Measurements from ENCODE around the gene RNF151.
A peak's percentile ranks its signal among the peaks of the same experiment; 100 is the strongest.
"Not testable (repeated sequence)": the region's sequence is repeated elsewhere in the genome, so short reads cannot be mapped to it uniquely, and the experiment has no call there.

Gene RNF151

GRCh38 chr16:1938910-1939309 lies 27.7 kb upstream of the RNF151 start:
- H2AFZ ChIP-seq (ENCODE audit: low read depth, low read length), result no peak overlapping the region
- peaks cover 23% of the 10 kb centered on the region for H3K4me1 ChIP-seq (ENCODE audit: low read length)
- peaks cover 19% of the 10 kb centered on the region for H3K79me2 ChIP-seq (ENCODE audit: low read length)
- H4K20me1 ChIP-seq (ENCODE audit: insufficient read depth, low read length), result peaks cover 15% of the 10 kb centered on the region
- H3K4me2 ChIP-seq (ENCODE audit: low read length), result no peak overlapping the region
- H3K27me3 ChIP-seq (ENCODE audit: low read depth, low read length), result no peaks in the 10 kb centered on the region
- H3K9me3 ChIP-seq (ENCODE audit: insufficient read depth, low read length), result no peaks in the 10 kb centered on the region
- peaks cover 32% of the 10 kb centered on the region for H3K36me3 ChIP-seq (replicated peaks; ENCODE audit: low read depth, low read length)
- no peak overlapping the region for H3K4me3 ChIP-seq (ENCODE audit: low read length)
- no peak for TF ChIP-seq EZH2phosphoT487 (IDR thresholded peaks at IDR 0.05; ENCODE audit: low read depth)
- TF ChIP-seq CTCF (IDR thresholded peaks at IDR 0.05; ENCODE audit: low read depth, low read length), result no peak
- no peak overlapping the region for H3K9ac ChIP-seq (ENCODE audit: low read length)
- H3K27ac ChIP-seq (ENCODE audit: low read length), result no peak overlapping the region

- Histone ChIP-seq H3K36me3 (replicated peaks; ENCODE audit: low read depth, low read length) (peaks cover 32% of the 10 kb centered on the region), H3K79me2 (ENCODE audit: low read length) (peaks cover 19% of the 10 kb centered on the region), H4K20me1 (ENCODE audit: insufficient read depth, low read length) (peaks cover 15% of the 10 kb centered on the region), H3K4me1 (ENCODE audit: low read length) (peaks cover 27% of the 10 kb centered on the region)
- not testable (repeated sequence) for H2AFZ ChIP-seq (ENCODE audit: low read depth, low read length); H3K27me3 ChIP-seq (ENCODE audit: low read depth, low read length); H3K4me3 ChIP-seq (ENCODE audit: low read length); H3K4me2 ChIP-seq (ENCODE audit: low read length); H3K9me3 ChIP-seq (ENCODE audit: insufficient read depth, low read length); H3K9ac ChIP-seq (ENCODE audit: low read length); H3K27ac ChIP-seq (ENCODE audit: low read length)
These were observed 26.8 kb upstream of the RNF151 start for GRCh38 chr16:1939833-1940232.

- TF ChIP-seq EZH2phosphoT487 (IDR thresholded peaks at IDR 0.05; ENCODE audit: low read depth), result no peak
- no peak for TF ChIP-seq CTCF (IDR thresholded peaks at IDR 0.05; ENCODE audit: low read depth, low read length)
These were observed 26.1 kb upstream of the RNF151 start for GRCh38 chr16:1940273-1941161.

GRCh38 chr16:1941162-1942046 lies 25.3 kb upstream of the RNF151 start:
- peaks cover 15% of the 10 kb centered on the region for H4K20me1 ChIP-seq (ENCODE audit: insufficient read depth, low read length)
- H3K4me3 ChIP-seq (ENCODE audit: low read length), result peak overlapping the region; percentile 88
- peak overlapping the region; percentile 90 for H3K4me2 ChIP-seq (ENCODE audit: low read length)
- peaks cover 32% of the 10 kb centered on the region for H3K36me3 ChIP-seq (replicated peaks; ENCODE audit: low read depth, low read length)
- H3K4me1 ChIP-seq (ENCODE audit: low read length), result peaks cover 27% of the 10 kb centered on the region
- H3K27me3 ChIP-seq (ENCODE audit: low read depth, low read length), result no peaks in the 10 kb centered on the region
- no peak for TF ChIP-seq EZH2phosphoT487 (IDR thresholded peaks at IDR 0.05; ENCODE audit: low read depth)
- peak; percentile 55 for TF ChIP-seq CTCF (IDR thresholded peaks at IDR 0.05; ENCODE audit: low read depth, low read length)
- peaks cover 19% of the 10 kb centered on the region for H3K79me2 ChIP-seq (ENCODE audit: low read length)
- H3K27ac ChIP-seq (ENCODE audit: low read length), result peak overlapping the region; percentile 77
- no peak overlapping the region for H2AFZ ChIP-seq (ENCODE audit: low read depth, low read length)
- H3K9ac ChIP-seq (ENCODE audit: low read length), result peak overlapping the region; percentile 86
- no peaks in the 10 kb centered on the region for H3K9me3 ChIP-seq (ENCODE audit: insufficient read depth, low read length)

More at GRCh38 chr16:1940273-1941161, 26.1 kb upstream of the RNF151 start:
- peaks cover 32% of the 10 kb centered on the region for H3K36me3 ChIP-seq (replicated peaks; ENCODE audit: low read depth, low read length)
- H3K79me2 ChIP-seq (ENCODE audit: low read length), result peaks cover 19% of the 10 kb centered on the region
- no peak overlapping the region for H3K9ac ChIP-seq (ENCODE audit: low read length)
- peaks cover 15% of the 10 kb centered on the region for H4K20me1 ChIP-seq (ENCODE audit: insufficient read depth, low read length)
- H3K4me3 ChIP-seq (ENCODE audit: low read length), result peak overlapping the region; percentile 88; the same call in 1 of the 2 replicates
- H3K4me2 ChIP-seq (ENCODE audit: low read length), result peak overlapping the region; percentile 90
- H3K4me1 ChIP-seq (ENCODE audit: low read length), result peaks cover 27% of the 10 kb centered on the region
- H3K9me3 ChIP-seq (ENCODE audit: insufficient read depth, low read length), result no peaks in the 10 kb centered on the region
- H3K27me3 ChIP-seq (ENCODE audit: low read depth, low read length), result no peaks in the 10 kb centered on the region
- H2AFZ ChIP-seq (ENCODE audit: low read depth, low read length), result no peak overlapping the region
- H3K27ac ChIP-seq (ENCODE audit: low read length), result peak overlapping the region; percentile 26; the same call in 1 of the 2 replicates

Measured in OCI-LY3 (cell line).